GM21825 (cell line): ENCODE data around the gene TMEM231.
"Not testable (repeated sequence)": the region's sequence is repeated elsewhere in the genome, so short reads cannot be mapped to it uniquely, and the experiment has no call there.

Experiments
- ATAC-seq: cut with Tn5 transposase; IDR thresholded peaks from one replicate; pipeline ENCODE4 v1.9.1; 2021; ENCODE audit warnings: mild to moderate bottlenecking, moderate library complexity; ENCODE audit not compliant: unreplicated experiment

Gene TMEM231, protein sequence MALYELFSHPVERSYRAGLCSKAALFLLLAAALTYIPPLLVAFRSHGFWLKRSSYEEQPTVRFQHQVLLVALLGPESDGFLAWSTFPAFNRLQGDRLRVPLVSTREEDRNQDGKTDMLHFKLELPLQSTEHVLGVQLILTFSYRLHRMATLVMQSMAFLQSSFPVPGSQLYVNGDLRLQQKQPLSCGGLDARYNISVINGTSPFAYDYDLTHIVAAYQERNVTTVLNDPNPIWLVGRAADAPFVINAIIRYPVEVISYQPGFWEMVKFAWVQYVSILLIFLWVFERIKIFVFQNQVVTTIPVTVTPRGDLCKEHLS

DNA sequence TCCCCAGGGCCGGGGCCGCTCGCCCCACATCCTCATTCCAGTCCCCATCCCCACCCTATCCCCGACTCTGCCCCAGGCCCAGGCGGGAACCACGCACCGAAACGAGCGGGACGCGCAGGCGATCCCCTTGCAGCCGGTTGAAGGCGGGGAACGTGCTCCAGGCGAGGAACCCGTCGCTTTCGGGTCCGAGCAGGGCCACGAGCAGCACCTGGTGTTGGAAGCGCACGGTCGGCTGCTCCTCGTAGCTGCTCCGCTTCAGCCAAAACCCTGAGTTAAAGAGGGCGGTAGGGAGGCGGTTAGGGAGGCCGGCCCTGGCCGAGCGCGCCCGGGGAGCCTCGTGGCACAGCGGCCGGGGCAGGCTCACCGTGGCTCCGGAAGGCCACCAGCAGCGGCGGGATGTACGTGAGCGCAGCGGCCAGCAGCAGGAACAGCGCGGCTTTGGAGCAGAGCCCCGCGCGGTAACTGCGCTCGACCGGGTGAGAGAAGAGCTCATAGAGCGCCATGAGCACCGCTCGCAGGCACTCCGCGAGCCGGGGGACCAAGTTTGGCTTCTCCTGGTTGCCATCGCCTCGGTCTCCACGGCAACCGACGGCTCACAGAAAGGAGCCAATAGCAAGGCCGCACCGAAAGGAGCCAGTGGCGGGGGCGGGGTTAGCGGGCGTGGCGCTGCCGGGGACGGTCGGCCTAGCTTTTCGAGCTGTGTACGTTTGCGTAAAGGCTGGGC is at the start of gene TMEM231:
TMEM231 (minus strand) TSS at position 546 of the 724 bp plus-strand sequence; CDS start at position 503, 43 bp downstream.
- ATAC-seq, result peak; percentile 98

GRCh38 chr16:75603241-75603640 is 47.2 kb upstream of the TMEM231 start:
- ATAC-seq, result no peak

DNA sequence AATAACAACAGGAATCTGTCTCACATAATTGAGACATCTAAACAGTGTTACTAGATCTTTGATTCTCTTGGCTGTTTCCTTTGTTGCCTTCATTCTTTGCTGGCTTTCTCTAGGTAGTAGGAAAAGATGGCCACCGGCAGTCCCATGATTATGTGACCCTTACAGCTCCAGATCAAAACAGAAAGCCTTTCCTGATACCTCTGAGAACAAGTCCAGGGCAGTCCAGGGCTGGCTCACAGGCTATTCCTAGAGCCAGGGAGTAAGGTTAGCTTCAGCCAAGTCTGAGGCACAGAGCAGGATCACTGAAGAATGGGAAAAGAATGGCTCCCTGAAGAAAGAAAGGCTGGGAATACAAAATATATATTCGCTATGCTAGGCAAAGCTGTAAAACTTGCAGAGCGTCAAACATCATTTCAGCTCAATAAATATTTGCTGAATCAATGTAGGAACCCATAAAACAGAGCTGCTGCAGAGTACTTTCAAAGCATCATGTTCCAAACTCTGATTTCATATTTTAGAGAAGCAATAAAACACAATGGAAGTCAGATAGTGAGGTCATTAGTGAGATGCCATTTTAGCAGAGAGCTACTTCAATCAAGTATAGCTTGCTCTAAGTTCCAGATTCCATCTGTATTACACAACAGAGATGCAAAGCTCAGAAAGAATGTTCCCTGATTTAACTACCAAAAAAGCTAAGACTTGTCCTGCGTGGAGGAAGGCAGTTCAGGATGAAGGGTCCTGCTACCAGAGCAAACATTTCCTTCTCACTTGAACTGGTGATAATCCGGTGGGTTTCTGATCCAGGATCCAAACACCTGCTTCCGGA is 43.6 kb upstream of the TMEM231 start:
- no peak for ATAC-seq

DNA sequence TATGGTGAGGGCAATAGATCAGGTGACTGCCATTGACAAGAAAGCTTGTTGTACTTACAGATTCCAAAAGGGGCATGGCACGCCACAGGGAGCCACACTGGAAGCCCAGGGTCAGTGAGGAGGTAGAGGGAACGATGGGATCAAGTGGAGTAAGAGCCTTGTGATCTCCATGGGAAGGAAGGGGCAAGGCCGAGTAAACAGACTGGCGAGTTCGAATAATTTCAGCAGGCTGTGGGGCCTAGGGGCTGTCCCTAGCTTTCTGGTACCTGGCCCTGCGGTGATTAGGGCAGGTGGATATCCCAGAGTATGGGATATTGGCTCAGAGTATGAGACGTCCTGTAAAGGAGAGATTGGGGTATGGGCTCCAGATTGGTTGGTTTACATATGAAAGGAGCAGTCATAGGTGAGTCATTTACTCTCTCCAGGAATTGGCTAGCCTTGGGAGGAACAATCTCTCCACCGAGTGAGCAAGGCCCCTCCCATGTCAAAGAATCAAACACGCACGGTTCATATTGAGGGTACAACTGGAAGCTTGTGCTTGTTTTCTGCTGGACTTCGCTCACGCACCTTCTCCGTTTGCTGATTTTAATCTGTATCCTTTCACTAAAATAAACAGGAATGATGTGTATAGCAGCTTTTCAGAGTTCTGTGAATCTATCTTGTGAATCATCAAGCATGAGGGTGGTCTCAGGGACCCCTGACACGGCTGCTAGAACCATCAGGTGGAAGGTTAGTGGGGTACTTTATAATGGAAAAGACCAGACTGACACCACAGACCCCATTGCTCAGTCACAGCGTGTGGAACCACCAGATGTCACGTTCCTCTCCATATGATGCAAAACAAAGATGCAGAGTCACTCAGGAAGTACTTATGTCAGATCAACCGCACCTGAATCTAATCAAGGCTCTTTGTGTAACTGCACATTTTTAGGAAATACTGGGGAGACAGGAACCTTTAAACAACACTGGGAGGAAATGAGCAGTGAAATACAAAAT is 38.1 kb upstream of the TMEM231 start:
- no peak for ATAC-seq

DNA sequence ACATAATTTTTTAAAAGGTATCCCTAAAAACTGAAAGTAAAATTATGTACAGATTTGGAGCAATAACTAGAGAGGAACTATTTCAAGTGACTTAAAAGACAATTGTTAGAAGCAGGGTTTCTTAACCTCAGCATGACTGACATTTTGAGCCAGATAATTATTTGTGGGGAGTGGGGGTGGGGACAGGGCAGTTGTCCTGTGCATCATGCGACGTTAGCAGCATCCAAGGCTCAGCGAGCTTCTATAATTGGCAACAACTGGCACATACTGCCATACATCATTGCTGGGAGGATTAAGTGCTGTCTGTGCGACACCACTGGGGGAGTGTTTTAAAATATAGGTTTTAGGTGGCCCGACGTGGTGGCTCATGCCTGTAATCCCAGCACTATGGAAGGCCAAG is 37.3 kb upstream of the TMEM231 start:
- no peak for ATAC-seq

GRCh38 chr16:75591927-75592326 is 35.9 kb upstream of the TMEM231 start:
- not testable (repeated sequence) for ATAC-seq

- ATAC-seq, result no peak
Observed at GRCh38 chr16:75590920-75591843, 35.1 kb upstream of the TMEM231 start.

DNA sequence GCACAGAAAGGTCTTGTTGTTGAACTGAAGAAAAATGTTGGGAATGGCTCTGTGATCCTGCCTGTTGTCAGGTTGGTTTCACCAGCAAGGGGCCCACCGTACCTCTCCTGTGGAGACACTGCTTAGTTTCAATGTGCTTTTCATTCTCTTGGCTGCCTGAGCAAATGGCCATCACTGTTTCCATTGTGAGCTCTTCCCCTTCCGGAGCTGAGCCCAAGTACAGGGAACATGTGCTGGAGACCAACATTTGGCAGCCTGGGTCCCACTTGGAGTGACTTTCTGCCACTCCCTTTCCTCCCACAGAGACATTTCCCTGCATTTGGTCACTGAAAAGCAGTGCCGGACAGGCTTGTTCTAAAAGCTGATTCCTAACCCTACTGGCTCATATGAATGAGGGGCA is 33.3 kb upstream of the TMEM231 start:
- no peak for ATAC-seq

GRCh38 chr16:75588716-75589115 is 32.7 kb upstream of the TMEM231 start:
- ATAC-seq, result no peak

GRCh38 chr16:75584108-75584507 is 28.1 kb upstream of the TMEM231 start:
- no peak for ATAC-seq

GRCh38 chr16:75579281-75579834 is 23.3 kb upstream of the TMEM231 start:
- no peak for ATAC-seq

GRCh38 chr16:75578725-75579124 is 22.7 kb upstream of the TMEM231 start:
- ATAC-seq, result no peak

DNA sequence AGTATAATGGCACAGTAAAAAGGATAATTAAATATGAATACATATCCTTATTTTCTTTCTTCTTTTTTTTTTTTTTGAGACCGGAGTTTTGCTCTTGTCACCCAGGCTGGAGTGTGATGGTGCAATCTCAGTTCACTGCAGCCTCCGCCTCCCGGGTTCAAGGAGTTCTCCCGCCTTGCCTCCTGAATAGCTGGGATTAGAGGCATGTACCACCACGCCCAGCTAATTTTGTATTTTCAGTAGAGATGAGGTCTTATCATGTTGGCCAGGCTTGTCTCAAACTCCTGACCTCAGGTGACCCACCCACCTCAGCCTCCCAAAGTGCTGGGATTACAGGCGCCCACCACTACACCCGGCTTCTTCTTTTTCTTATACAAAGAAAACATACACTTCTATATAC is 22.2 kb upstream of the TMEM231 start:
- no peak for ATAC-seq

GRCh38 chr16:75576384-75576811 is 20.3 kb upstream of the TMEM231 start:
- ATAC-seq, result no peak

DNA sequence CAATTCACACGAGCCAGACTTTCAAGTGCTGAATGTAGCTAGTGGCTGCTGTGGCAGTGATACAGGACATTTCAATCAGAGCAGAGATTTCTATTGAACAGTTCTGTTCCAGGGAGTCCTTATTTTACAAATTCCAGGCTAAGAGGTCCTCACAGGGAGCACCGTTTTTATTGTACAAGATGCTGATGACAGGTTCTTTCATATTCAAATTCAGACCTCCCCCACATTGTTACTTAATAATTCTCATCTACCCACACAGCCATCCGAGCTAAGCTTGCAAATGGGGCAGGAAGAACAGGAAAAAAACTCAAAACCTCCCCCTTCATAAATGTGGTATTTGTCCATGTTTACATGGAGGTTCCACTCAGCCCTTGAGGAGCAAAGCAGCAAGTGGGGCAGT is 19.9 kb upstream of the TMEM231 start:
- ATAC-seq, result no peak

GRCh38 chr16:75573955-75574354 is 17.9 kb upstream of the TMEM231 start:
- no peak for ATAC-seq

DNA sequence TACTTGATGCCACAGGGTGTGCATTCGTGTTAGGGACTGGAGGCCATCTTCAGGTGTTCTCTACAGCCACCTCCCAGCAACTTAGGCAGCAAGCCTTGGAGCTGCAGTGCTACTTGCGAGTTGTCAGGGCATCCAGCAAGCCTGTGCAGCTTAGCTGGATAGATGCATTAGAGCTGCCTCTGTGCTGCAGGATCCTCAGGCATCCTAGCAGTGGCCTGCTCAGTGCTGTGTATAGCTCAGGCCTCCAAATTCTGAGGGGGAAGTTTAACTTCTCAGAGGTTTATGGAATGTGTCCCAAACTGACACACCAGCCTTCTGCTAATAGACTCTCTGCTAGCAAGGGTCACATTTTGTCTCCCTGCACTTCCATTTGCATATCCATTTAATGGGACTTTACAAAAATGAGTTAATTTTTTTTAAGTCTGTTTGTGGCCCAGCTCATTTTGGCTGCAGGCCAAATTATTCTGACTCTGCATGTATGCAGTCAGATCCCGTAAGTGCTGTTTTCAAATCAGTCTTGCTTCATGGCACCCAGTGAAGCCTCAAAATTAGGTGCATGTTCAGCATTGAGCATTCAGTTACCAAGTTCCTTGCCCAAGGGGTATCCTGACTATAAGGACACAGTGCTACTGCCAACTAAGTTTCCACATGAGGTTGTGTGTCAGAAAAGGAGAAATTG is 17.0 kb upstream of the TMEM231 start:
- no peak for ATAC-seq

DNA sequence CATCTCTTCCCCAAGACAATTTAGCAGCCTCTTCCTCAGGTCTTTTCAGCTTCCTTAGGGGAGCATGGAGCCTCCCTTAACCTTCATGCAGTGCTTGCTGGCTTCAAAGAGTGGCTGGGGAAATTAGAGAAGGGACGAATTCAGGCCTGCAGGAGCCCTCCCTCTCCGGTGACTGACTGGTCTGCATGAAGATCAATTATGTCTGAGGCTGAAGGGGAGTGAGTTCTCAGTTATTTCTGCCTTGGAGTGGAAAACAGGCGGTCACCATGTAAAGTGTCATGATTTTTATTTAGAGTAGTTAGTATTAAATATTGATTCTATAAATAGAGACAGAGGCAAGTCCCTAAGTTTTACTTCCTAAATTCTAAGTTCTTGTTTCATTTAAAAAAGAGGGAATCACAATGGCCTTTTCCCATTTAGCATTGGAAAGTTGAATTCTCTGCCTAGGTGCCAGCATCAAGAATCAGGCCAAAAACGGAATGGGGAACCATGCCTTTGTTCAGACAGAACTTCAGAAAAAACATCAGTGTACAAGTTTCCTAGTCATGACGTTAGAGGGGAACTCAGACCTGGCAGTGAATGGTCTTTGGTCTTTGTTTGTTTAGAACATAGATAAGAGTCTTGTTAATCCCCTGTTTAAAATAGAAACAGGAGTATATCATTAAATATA is 14.5 kb upstream of the TMEM231 start:
- ATAC-seq, result no peak
